Ishikawa (cell line): ENCODE data around the gene TDG.

Experiments used
- CREB1 ChIP-seq: IDR thresholded peaks from 2 replicates; pipeline ENCODE4 v1.6.1; 2012; ENCODE audit warnings: low read depth
- EP300 ChIP-seq: IDR thresholded peaks from 2 replicates; pipeline ENCODE4 v1.6.1; 2012; ENCODE audit warnings: borderline replicate concordance
- MAX ChIP-seq: IDR thresholded peaks from 2 replicates; pipeline ENCODE4 v1.6.1; 2012
- REST ChIP-seq: IDR thresholded peaks from 2 replicates; pipeline ENCODE4 v1.6.1; 2012; ENCODE audit warnings: low read depth, mild to moderate bottlenecking
- TAF1 ChIP-seq: IDR thresholded peaks from 2 replicates; pipeline ENCODE4 v1.6.1; 2012; ENCODE audit warnings: low read depth, mild to moderate bottlenecking

- TF ChIP-seq TAF1 (no peak), REST (no peak), EP300 (no peak), MAX (no peak), CREB1 (no peak)
Measured at GRCh38 chr12:103986829-103987228, 21.2 kb downstream of the TDG start.
